Skeletal muscle satellite cell (primary cell): ENCODE measurements around the gene TEX19.

Source experiments
- H3K27me3 ChIP-seq: 2 replicates; pipeline ENCODE4 v1.7.0; 2013; ENCODE audit warnings: low read length; ENCODE audit not compliant: control insufficient read depth, insufficient read depth
- H3K36me3 ChIP-seq: 2 replicates; pipeline ENCODE4 v1.7.0; 2013; ENCODE audit warnings: mild to moderate bottlenecking, control low read depth, low read length; ENCODE audit not compliant: insufficient read depth
- H3K4me1 ChIP-seq: 2 replicates; pipeline ENCODE4 v1.7.0; 2013; ENCODE audit warnings: low read length; ENCODE audit not compliant: control insufficient read depth, insufficient read depth
- H3K4me2 ChIP-seq: 2 replicates; pipeline ENCODE4 v1.7.0; 2013; ENCODE audit warnings: mild to moderate bottlenecking, low read length
- H3K4me3 ChIP-seq: 2 replicates; pipeline ENCODE4 v1.7.0; 2013; ENCODE audit warnings: low read length
- H3K9ac ChIP-seq: 2 replicates; pipeline ENCODE4 v1.7.0; 2013; ENCODE audit warnings: mild to moderate bottlenecking, low read depth, low read length, moderate library complexity
- H3K9me3 ChIP-seq: replicated peaks from 2 replicates; pipeline ENCODE4 v1.7.0; 2013; ENCODE audit warnings: mild to moderate bottlenecking, control low read depth, low read length

TEX19 gene

DNA sequence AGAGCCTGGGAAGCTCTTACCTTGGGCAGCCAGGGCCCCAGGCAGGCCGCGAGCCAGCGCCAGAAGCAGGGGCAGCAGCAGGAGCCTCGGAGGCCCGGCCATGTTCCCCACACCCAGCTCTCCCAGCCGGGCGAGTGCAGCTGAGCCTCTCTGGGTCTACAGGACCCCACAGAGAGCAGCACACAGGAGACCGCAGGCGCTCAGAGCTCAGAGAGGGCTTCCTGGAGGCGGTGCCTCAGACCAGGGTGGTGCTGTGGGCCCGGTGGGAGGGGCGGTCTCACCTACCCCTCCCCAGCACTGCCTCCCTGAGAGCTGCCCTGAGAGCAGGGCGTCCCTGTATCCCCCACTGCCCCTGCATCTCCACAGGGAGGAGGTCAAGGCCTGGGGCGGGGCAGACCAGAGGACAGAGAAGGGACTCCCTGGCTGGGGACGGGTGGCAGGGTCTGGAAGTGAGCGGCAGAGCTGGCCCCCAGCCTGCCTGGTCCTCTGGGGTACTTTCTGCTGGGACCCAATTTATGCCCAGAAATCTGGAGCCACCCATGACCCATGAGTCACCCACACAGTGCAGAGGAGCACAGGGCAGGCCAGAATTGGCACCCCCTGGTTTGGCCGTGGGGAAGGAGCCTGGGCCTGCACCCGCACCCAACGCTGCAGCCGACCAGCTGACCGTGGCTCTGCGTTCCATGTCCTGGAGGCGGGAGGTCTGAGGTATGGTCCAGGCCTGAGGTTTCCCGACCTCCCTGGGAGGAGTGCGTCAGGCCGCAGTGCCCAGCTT, 41.5 kb upstream of the TEX19 start, which contains the start of gene CD7:
Gene CD7, minus strand, starts transcription at position 215 of the 775 bp plus-strand sequence. Its CDS starts 113 bp downstream, at position 102.
- Histone ChIP-seq H3K4me1 (no peaks in the 10 kb centered on the region), H3K9ac (no peak within 1 kb of the TSS), H3K4me3 (no peak within 1 kb of the TSS), H3K36me3 (no peaks in the 10 kb centered on the region), H3K4me2 (no peak within 1 kb of the TSS), H3K27me3 (peaks cover 14% of the 10 kb centered on the region), H3K9me3 (no peaks in the 10 kb centered on the region)

DNA sequence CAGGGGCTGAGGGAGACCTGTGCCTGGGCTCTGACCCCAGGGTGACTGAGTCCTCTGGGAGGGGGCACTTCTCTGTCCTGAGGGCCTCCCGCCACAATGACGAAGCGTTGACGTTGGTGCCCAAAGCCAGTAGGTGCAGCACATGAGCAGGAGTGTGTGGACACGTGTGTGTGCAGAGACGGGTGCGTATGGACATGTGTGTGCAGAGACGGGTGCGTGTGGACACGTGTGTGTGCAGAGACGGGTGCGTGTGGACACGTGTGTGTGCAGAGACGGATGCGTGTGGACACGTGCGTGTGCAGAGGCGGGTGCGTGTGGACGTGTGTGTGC, 40.9 kb upstream of the TEX19 start:
- H3K4me2 ChIP-seq = no peak overlapping the region
- H3K27me3 ChIP-seq = peaks cover 14% of the 10 kb centered on the region
- H3K9ac ChIP-seq = no peak overlapping the region
- H3K9me3 ChIP-seq = no peaks in the 10 kb centered on the region
- H3K36me3 ChIP-seq = no peaks in the 10 kb centered on the region
- H3K4me1 ChIP-seq = no peaks in the 10 kb centered on the region
- no peak overlapping the region for H3K4me3 ChIP-seq

DNA sequence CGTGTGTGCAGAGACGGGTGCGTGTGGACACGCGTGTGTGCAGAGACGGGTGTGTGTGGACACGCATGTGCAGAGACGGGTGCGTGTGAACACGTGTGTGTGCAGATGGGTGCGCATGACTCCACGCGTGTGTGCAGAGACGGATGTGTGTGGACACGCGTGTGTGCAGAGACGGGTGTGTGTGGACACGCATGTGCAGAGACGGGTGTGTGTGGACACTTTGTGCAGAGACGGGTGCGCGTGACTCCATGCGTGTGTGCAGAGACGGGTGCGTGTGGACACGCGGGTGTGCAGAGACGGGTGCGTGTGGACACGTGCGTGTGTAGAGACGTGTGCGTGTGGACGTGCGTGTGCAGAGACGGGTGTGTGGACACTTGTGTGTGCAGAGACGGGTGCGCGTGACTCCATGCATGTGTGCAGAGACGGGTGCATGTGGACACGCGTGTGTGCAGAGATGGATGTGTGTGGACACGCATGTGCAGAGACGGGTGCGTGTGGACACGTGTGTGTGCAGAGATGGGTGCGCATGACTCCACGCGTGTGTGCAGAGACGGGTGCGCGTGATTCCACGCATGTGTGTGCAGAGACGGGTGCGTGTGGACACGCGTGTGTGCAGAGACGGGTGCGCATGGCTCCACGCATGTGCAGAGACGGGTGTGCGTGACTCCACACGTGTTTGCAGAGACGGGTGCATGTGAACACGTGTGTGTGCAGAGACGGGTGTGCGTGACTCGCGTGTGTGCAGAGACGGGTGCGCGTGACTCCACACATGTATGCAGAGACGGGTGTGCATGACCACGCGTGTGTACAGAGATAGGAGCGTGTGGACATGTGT, 40.1 kb upstream of the TEX19 start:
- no peaks in the 10 kb centered on the region for H3K9me3 ChIP-seq
- no peak overlapping the region for H3K9ac ChIP-seq
- H3K36me3 ChIP-seq = no peaks in the 10 kb centered on the region
- peaks cover 14% of the 10 kb centered on the region for H3K27me3 ChIP-seq
- no peaks in the 10 kb centered on the region for H3K4me1 ChIP-seq
- H3K4me2 ChIP-seq = no peak overlapping the region
- H3K4me3 ChIP-seq = no peak overlapping the region

DNA sequence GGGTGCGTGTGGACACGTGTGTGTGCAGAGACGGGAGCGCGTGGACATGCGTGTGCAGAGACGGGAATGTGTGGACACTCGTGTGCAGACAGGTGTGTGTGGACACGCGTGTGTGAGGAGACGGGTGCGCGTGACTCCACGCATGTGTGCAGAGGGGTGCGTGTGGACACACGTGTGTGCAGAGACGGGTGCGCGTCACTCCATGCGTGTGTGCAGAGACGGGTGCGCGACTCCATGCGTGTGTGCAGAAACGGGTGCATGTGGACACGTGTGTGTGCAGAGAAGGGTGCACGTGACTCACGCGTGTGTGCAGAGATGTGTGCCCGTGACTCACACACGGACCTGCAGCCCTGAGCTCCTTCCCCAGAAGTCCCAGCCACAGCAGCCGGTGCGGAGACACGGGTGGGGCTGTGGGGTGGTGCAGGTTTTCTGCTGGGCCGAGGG, 39.4 kb upstream of the TEX19 start:
- no peaks in the 10 kb centered on the region for H3K4me1 ChIP-seq
- H3K4me2 ChIP-seq = no peak overlapping the region
- no peak overlapping the region for H3K4me3 ChIP-seq
- H3K9ac ChIP-seq = no peak overlapping the region
- H3K9me3 ChIP-seq = no peaks in the 10 kb centered on the region
- H3K36me3 ChIP-seq = no peaks in the 10 kb centered on the region
- peaks cover 14% of the 10 kb centered on the region for H3K27me3 ChIP-seq

DNA sequence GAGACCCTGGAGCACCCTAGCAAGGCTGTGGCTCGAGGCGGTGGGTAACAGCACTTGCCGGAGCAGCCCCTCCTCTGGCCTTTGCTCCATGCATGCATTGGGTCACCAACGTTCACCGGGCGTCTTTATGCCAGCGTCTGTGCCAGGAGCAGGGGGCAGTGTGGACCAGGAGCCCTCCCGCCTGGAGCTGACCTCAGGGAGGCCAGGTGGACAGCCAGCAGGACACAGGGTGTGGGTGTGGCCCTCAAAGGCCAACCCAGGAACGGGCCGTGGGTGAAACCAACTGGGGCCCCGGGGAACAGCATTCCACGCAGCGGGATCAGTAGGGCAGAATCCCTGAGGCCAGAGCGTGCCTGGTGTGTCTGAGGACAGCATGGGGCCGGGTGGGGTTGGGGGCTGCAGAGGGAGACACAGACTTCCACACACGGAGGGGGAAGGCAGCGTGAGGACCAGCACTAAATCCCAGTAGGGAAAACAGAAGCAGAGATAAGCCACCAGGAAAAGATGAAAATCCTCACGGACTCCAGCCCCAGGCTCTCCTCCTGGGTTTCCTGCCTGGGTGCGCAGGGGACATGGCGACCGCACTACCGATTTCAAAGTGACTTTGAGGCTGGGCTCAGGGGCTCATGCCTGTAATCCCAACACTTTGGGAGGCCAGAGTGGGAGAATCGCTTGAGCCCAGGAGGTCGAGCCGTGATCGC, 38.8 kb upstream of the TEX19 start:
- Histone ChIP-seq H3K9ac (no peak overlapping the region), H3K9me3 (no peaks in the 10 kb centered on the region), H3K4me2 (no peak overlapping the region), H3K36me3 (no peaks in the 10 kb centered on the region), H3K4me1 (no peaks in the 10 kb centered on the region), H3K27me3 (peaks cover 14% of the 10 kb centered on the region), H3K4me3 (no peak overlapping the region)

DNA sequence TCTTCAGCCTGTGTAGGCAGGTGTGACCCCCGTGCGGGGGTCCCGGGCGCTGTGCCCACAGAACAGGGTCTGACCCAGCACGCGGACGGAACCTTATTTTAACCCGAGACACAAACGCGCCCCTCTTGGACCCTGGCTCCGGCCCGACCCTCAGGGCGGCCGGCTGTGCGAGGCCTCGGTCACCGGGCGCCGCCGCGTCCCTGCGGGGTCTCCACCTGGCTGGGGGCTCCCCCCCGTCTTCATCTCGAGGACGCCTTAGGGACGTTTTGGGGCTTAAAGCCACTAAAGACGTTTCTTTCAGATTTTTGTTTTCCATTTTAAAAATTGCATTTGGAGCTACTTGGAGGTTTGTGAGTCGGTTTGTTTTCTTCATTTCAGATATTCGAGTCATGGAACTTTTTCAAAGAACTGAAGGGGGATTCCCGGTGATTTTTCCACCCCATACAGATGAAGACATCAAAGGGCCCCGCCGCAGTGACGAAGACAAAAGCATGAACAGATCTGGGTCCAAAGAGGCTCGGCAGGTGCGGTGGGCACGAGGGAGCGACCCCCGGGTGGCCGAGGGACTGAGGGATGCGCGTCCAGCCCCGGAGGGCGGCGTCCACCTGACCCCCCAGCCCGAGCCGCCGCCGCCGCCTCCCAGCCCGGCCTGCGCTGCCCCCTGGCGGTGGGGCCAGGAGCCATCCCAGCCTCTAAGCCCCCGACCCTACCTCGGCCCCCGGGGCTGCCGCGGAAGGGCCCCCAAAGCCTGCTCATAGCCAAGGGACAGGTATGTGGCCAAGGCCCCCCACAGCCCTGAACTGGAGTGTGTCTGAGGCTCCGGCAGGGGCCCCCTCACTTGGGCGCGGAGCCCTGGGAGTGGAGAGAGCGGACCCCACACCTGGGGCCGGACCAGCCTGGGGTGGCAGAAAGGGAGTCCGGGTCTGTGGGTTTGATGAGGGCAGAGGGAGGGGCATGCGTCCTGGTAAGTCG, 37.8 kb upstream of the TEX19 start:
- Histone ChIP-seq H3K4me3 (no peak overlapping the region), H3K4me2 (peak overlapping the region; percentile 55), H3K36me3 (no peaks in the 10 kb centered on the region), H3K9me3 (no peaks in the 10 kb centered on the region), H3K9ac (no peak overlapping the region), H3K27me3 (peaks cover 4% of the 10 kb centered on the region), H3K4me1 (no peaks in the 10 kb centered on the region)

DNA sequence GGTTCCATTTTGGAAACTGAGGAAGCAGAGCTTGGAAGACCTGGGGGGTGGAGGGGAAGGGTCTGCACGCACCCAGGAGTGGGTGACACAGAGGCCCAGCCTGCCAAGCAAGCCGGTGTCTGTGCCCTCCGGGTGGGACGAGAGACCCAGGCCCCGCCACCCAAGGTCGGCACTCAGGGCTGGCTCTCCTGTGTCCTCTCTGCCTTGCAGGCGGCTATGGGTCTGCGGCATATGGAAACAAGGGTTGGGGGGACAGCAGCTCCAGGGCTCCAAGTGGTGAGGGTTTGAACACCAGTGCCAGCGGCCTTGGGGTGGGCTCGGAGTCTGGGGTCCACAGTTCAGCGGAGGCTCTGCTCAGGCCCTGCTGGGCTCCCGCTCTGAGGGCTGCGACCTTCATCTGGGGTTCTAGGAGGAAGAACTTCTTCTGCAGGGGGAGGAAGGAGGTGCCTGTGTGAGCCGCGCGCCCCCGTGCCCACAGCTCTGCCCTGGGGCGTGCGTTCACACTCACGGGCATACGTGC, 37.0 kb upstream of the TEX19 start:
- H3K4me2 ChIP-seq = no peak overlapping the region
- no peaks in the 10 kb centered on the region for H3K9me3 ChIP-seq
- H3K9ac ChIP-seq = no peak overlapping the region
- H3K36me3 ChIP-seq = no peaks in the 10 kb centered on the region
- H3K4me1 ChIP-seq = no peaks in the 10 kb centered on the region
- H3K27me3 ChIP-seq = no peaks in the 10 kb centered on the region
- no peak overlapping the region for H3K4me3 ChIP-seq

DNA sequence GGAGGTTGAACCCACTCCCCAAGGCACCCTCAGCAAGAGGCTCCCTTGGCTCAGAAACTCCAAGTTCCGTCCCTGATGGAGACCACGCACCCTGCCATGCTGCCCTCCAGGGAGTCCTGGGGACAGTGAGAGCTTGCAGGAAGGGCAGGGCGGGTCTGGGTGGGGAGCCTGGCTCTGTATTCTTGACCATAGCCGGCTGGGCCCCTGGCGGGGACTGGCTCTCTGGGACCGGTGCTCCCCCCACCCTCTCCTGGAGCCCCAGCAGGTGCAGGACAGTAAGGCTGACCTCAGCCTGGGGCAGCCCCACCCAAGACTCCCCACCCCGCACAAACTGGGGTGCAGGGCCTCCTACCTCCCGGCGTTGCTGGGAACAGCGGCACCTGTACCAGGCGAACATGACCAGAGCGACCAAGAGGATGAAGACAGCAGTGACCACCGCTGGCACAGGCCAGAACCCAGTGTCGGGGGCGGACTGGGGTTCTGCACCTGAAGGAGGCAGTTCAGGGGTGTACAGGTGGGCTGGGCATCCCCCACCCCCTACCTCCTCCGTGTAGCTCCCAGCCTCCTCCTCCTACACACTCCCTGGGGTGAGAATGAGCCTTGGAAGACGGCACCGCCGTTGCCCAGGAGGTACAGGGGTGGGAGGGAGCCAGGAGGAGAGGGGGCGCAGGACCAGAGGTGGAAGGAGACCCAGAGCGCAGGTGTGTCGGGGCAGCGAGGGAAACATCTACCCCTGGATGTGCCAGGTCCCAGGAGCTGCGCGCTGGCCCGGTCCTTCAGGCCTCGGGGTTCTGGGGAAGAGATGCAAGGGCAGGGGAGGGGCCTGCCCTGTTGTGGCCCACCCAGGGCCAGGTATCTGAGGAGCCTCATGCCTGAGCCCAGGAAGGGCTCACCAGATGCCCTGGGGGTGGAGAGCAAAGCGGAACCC, 36.3 kb upstream of the TEX19 start:
- H3K9me3 ChIP-seq = no peaks in the 10 kb centered on the region
- H3K4me3 ChIP-seq = no peak overlapping the region
- H3K36me3 ChIP-seq = no peaks in the 10 kb centered on the region
- H3K4me1 ChIP-seq = no peaks in the 10 kb centered on the region
- no peak overlapping the region for H3K9ac ChIP-seq
- no peaks in the 10 kb centered on the region for H3K27me3 ChIP-seq
- no peak overlapping the region for H3K4me2 ChIP-seq

DNA sequence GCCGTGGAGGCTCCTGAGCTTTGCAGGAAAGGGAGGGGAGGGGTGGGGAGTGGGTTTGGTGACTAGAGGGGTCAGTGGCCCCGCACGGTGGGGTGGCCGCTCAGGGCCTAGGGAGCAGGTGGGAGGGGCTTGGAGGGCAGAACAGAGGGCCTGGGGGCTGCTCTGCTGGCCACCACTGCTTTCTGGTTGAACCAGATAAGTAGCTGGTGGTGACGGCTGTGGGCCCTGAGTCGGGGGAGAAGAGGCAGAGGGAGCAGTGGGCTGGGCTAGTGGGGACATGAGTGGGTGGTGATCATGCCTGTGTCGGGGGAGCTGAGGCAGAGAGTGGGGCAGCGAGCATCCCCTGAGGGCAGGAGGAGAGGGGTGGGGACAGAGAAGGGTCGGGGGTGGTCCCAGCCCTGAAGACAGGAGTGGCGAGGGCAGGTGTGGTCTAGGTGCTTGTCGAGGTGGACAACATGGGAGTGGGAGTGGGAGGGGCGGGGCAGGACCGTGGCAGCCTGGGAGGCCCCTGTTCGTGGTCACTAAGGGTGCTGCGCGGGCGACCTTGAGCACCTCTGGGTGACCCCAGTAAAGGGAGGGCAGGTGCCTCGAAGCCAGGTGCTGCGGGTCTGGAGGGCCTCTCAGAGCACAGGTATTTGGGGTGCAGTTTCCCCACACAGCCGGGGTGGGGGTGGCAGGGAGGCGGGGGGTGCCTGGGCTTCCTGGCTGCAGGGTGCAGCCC, 35.4 kb upstream of the TEX19 start:
- H3K27me3 ChIP-seq = no peaks in the 10 kb centered on the region

More for the DNA sequence above, 35.4 kb upstream of the TEX19 start:
- Histone ChIP-seq H3K4me3 (no peak overlapping the region), H3K9ac (no peak overlapping the region), H3K4me2 (no peak overlapping the region), H3K36me3 (no peaks in the 10 kb centered on the region), H3K4me1 (no peaks in the 10 kb centered on the region), H3K9me3 (no peaks in the 10 kb centered on the region)
